Skeletal muscle satellite cell (primary cell): ENCODE results near the gene IL10RA.
"Not testable (repeated sequence)": the region's sequence is repeated elsewhere in the genome, so short reads cannot be mapped to it uniquely, and the experiment has no call there.

Source experiments
- H3K27me3 ChIP-seq: 2 replicates; pipeline ENCODE4 v1.7.0; 2013; ENCODE audit warnings: low read length; ENCODE audit not compliant: control insufficient read depth, insufficient read depth
- H3K36me3 ChIP-seq: 2 replicates; pipeline ENCODE4 v1.7.0; 2013; ENCODE audit warnings: mild to moderate bottlenecking, control low read depth, low read length; ENCODE audit not compliant: insufficient read depth
- H3K4me1 ChIP-seq: 2 replicates; pipeline ENCODE4 v1.7.0; 2013; ENCODE audit warnings: low read length; ENCODE audit not compliant: control insufficient read depth, insufficient read depth
- H3K4me2 ChIP-seq: 2 replicates; pipeline ENCODE4 v1.7.0; 2013; ENCODE audit warnings: mild to moderate bottlenecking, low read length
- H3K4me3 ChIP-seq: 2 replicates; pipeline ENCODE4 v1.7.0; 2013; ENCODE audit warnings: low read length
- H3K9ac ChIP-seq: 2 replicates; pipeline ENCODE4 v1.7.0; 2013; ENCODE audit warnings: mild to moderate bottlenecking, low read depth, low read length, moderate library complexity
- H3K9me3 ChIP-seq: replicated peaks from 2 replicates; pipeline ENCODE4 v1.7.0; 2013; ENCODE audit warnings: mild to moderate bottlenecking, control low read depth, low read length

IL10RA gene

DNA sequence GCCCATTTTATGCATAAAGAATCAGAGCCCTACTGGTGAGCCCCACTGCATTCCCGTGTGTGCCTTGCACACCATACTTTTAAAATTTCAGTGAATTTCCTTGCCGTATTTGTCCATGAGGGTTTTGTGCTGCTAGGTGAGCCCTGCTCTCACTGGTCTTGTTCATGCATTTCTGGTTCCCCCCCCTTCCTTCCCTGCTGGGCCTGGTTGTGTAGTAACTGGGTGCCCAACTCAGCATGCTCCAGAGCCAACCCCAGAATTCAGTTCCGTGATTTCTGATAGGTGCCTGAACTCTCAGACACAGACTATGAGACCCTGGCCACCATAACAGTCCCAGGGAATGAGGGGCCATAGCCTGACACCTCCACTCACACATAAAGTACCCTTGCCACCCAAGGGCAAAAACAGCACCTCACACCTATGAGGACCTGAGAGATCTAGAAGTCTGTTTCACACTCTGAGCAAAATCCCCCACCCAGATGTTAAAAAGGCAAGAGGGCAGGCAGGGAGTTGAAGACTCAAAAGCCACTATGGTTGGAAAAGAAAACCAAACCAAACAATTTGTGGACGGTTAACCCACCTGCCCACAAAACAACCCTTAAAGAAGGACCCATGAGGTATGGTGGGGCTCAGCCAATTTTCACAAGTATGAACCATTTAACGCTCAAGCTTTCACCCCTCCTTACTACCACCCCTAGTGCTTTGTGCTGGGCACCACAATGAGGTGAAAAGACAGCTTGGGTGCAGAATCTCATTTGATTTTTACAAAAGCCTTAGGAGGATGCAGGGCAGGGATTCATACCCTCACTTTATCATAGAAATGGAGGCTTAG, 16.8 kb upstream of the IL10RA start:
- Histone ChIP-seq H3K4me3 (no peak overlapping the region), H3K36me3 (no peaks in the 10 kb centered on the region), H3K9me3 (no peaks in the 10 kb centered on the region), H3K27me3 (no peaks in the 10 kb centered on the region), H3K4me1 (no peaks in the 10 kb centered on the region), H3K4me2 (no peak overlapping the region), H3K9ac (no peak overlapping the region)

DNA sequence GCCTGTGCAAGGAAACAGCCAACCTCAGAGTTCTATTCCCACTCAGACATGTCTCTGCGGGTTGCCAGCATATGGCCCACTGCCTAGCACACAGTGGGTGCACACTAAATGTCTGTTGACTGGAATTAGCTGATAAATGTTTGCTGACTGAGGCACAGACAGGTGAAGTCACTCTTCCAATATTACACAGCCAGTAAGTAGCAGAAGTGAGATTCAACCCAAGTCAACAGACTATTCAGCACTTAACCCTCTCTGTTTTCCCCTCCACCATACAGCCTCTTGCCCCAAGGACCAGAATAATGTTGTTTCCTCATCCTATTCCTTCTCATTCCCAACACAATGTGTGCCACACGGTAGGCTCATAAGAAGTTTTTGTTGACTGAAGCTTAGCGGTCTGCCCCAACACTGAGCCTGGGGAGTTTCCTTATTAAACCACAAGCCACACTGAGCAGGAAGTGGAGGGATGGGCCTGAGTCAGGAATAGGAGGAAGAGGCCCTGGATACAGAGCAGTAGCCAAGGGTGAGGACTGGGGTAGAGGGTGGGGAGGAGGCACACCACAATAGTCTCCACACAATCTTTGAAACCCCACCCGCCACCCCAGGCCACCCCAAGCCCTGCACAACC, 15.7 kb upstream of the IL10RA start:
- Histone ChIP-seq H3K4me2 (no peak overlapping the region), H3K4me1 (no peaks in the 10 kb centered on the region), H3K9me3 (no peaks in the 10 kb centered on the region), H3K9ac (no peak overlapping the region), H3K36me3 (no peaks in the 10 kb centered on the region), H3K4me3 (no peak overlapping the region), H3K27me3 (no peaks in the 10 kb centered on the region)

DNA sequence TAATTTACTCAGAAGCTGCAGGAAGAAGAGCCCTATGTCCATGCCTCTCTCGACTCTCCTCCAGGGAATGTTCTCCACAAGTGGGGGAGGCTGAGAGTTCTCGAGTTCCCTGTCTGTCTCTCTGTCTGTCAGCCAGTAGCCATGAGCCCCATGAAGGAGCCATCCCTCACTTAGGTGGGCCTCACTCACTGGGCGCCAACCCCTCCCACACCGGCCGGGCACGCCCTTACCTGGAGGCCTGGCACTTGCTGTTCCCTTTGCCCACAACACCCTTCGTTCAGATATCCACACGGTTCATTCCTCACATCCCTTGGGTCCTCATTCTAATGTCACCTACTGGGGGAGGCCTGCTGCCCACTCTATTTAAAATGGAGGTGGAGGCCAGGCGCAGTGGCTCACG, 14.2 kb upstream of the IL10RA start:
- no peaks in the 10 kb centered on the region for H3K4me1 ChIP-seq

DNA sequence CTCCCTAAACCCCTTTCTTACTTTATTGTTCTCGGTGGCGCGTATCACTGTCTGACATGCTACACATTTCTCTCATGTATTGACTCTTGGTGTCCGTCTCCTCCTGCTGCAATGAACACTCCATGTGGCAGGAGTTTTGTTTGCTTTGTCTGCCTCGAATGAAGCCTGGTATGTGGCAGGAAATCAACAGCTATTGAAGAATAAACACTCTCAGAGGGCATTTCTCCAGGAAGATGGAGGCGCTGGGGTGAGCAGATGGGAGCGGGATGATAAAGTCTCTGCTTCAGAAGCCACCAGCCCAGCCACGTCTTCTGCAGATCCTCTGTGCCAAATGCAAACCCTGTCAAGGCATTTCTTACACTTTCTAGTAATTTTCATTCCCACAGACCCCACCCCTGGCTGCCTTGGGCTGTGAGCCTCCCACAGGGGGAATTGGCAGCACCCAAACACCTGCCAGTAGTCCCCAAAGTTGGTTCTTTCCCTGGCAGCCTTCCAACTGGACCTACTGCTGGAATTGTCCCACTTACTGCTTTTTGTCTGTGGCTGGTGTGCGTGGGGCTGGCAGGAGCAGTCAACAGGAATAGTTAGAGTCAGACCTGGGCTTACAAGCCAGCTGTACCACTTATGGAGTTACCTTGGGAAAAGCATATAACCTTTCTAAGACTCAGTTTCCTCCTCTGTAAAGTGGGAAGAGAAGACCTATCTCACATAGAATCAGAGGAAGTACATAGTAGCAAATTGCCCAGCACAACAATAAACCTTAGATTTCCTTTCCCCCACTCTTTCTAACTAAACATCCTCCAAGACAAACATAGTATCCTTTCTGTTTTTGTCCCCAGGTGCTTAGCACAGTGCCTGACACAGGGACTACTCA, 13.3 kb upstream of the IL10RA start:
- Histone ChIP-seq H3K4me3 (no peak overlapping the region), H3K4me2 (no peak overlapping the region), H3K9ac (no peak overlapping the region), H3K36me3 (no peaks in the 10 kb centered on the region), H3K27me3 (no peaks in the 10 kb centered on the region), H3K4me1 (no peaks in the 10 kb centered on the region), H3K9me3 (no peaks in the 10 kb centered on the region)

More for the DNA sequence above, 14.2 kb upstream of the IL10RA start:
- Histone ChIP-seq H3K36me3 (no peaks in the 10 kb centered on the region), H3K4me3 (no peak overlapping the region), H3K27me3 (no peaks in the 10 kb centered on the region), H3K4me2 (no peak overlapping the region), H3K9me3 (no peaks in the 10 kb centered on the region), H3K9ac (no peak overlapping the region)

DNA sequence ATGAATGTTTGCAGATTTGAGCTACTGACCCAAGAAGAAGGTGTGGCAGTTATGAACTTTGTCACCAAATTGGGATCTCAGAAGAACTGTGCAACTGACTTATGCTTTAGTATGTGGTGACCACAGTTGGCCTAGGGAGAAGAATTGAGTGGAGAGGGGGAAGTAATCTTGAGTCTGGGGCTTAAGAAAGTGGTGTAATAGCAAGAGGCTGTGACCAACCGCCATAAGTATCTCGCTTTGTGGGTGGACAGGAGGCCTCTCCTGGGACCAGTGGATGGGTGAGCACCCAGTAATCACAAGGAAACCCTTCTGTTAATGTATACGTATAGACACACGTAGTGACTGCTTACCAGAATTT, 12.7 kb upstream of the IL10RA start:
- no peaks in the 10 kb centered on the region for H3K9me3 ChIP-seq
- H3K36me3 ChIP-seq, result no peaks in the 10 kb centered on the region
- no peak overlapping the region for H3K4me3 ChIP-seq
- no peak overlapping the region for H3K9ac ChIP-seq
- H3K4me2 ChIP-seq, result no peak overlapping the region
- no peaks in the 10 kb centered on the region for H3K4me1 ChIP-seq
- no peaks in the 10 kb centered on the region for H3K27me3 ChIP-seq

DNA sequence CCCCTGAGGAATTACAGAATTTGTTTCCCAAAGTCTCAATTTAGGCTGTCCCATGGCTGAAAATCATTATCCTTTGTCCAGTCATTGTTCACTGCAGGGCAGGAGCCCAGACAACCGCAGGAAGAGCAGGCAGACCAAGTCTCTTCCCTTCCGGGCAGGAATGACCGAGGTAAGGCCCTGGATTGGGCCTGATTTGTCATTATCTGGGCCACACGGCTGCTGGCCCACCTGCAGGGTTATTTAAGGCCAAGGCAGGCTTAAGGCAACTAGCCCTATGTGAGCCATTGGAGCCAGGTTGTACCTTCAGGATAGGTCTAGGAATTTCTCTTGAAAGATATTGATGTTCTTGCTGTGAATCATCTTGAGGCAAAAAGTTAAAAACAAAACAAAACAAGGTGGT, 9.7 kb upstream of the IL10RA start:
- Histone ChIP-seq H3K36me3 (no peaks in the 10 kb centered on the region), H3K4me3 (no peak overlapping the region), H3K4me1 (no peaks in the 10 kb centered on the region), H3K27me3 (peaks cover 19% of the 10 kb centered on the region), H3K4me2 (no peak overlapping the region), H3K9me3 (no peaks in the 10 kb centered on the region), H3K9ac (no peak overlapping the region)

DNA sequence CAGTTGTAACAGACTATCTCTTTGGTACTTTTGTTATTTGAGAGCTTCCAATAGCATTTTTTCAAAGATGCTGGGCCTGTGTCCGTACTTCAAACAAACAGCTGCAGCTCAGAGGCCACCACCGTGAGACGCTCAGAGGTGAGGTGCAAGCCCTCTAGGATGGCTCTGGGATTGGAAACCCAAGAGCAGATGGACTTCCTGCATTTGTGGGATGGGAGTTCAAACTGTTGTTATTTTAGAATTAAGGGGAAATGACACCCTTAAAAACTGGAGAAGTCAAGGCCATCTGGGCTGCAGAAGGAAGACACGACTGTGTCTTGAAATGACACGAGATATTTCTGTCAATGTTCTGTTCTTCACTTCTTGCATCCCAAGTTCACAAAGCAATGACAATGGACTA, 9.2 kb upstream of the IL10RA start:
- Histone ChIP-seq H3K4me3 (no peak overlapping the region), H3K9ac (no peak overlapping the region), H3K9me3 (no peaks in the 10 kb centered on the region), H3K4me1 (no peaks in the 10 kb centered on the region), H3K36me3 (no peaks in the 10 kb centered on the region), H3K27me3 (peaks cover 19% of the 10 kb centered on the region), H3K4me2 (no peak overlapping the region)

DNA sequence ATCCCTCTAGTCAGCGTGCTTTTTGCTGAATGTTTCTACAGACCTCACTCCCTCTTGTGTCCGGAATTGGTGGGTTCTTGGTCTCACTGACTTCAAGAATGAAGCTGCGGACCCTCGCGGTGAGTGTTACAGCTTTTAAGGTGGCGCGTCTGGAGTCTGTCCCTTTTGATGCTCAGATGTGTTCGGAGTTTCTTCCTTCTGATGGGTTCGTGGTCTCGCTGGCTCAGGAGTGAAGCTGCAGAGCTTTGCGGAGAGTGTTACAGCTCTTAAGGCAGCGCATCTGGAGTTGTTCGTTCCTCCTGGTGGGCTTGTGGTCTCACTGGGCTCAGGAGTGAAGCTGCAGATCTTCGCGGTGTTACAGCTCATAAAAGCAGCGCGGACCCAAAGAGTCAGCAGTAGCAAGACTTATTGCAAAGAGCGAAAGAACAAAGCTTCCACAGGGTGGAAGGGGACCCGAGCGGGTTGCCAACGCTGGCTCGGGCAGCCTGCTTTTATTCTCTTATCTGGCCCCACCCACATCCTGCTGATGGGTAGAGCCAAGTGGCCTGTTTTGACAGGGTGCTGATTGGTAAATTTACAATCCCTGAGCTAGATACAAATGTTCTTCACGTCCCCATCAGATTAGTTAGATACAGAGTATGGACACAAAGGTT, 8.5 kb upstream of the IL10RA start:
- not testable (repeated sequence) for H3K9me3 ChIP-seq, H3K4me3 ChIP-seq, H3K36me3 ChIP-seq, H3K4me2 ChIP-seq, H3K4me1 ChIP-seq, H3K9ac ChIP-seq
- peaks cover 19% of the 10 kb centered on the region for H3K27me3 ChIP-seq

DNA sequence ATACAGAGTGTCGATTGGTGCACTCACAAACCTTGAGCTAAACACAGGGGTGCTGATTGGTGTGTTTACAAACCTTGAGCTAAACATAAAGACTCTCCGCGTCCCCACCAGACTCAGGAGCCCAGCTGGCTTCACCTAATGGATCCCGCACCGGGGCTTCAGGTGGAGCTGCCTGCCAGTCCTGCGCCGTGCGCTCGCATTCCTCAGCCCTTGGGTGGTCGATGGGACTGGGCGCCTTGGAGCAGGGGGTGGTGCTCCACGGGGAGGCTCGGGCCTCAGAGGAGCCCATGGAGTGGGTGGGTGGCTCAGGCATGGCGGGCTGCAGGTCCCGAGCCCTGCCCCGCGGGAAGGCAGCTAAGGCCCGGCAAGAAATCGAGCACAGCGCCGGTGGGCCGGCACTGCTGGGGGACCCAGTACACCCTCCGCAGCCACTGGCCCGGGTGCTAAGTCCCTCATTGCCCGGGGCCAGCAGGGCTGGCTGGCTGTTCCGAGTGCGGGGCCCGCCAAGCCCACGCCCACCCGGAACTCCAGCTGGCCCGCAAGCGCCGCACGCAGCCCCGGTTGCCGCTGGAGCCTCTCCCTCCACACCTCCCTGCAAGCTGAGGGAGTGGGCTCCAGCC, 7.8 kb upstream of the IL10RA start:
- H3K4me2 ChIP-seq, H3K9ac ChIP-seq, H3K4me1 ChIP-seq, H3K4me3 ChIP-seq, H3K36me3 ChIP-seq, H3K9me3 ChIP-seq: not testable (repeated sequence)
- H3K27me3 ChIP-seq, result peaks cover 19% of the 10 kb centered on the region

DNA sequence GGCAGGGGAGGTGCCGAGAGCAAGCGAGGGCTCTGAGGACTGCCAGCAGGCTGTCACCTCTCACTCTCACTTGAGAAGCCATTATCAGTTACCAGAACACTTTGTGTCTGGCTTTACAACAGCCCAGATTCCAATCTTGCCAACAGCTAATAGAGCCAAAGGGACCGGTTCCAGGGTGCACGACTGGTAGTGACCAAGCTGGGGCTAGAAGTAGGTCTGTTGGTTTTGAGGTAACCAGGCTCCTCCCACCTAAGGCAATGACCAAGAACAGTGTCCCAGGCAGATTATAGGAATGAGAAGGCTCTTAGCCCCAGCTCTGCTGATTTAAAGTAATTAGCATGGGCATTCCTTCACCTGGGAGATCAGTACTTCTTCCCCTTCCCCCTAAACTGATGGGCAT, 7.2 kb upstream of the IL10RA start:
- H3K4me1 ChIP-seq, result no peaks in the 10 kb centered on the region
- H3K9ac ChIP-seq, result no peak overlapping the region
- no peaks in the 10 kb centered on the region for H3K36me3 ChIP-seq
- H3K9me3 ChIP-seq, result no peaks in the 10 kb centered on the region
- peaks cover 19% of the 10 kb centered on the region for H3K27me3 ChIP-seq
- H3K4me3 ChIP-seq, result no peak overlapping the region
- H3K4me2 ChIP-seq, result no peak overlapping the region
